ENCODE measurements around the gene ZNF514. TPM values are rescaled to one million over a fixed set of nuclear protein-coding genes. Genes with fewer than 3 reads are reported as not detected.

The ZNF514 gene
- total and polyA plus RNA-seq, 2 donors (not counting 1 experiment from before 2014, with no cell fraction given) = 15.5 to 37.0 TPM

DNA sequence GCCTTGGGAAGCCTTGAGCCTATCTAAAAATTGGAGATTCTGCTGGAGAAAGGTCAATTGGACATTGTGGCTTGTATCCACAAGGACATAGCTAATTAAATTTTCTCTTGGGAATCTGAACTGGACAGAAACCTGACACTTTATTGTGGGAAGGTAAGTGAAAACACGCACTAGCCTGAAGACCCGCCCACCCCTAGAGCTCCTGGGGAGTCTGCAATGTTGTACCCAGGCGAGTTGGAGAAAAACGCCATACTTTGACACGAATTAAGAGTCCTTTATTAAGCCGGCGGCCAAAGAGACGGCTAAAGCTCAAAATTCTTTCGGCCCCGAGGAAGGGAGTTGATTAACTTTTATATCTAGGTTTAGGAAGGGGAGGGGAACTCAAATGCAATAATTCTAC lies 46.4 kb upstream of the ZNF514 start:
- H3K9me3 Mint-ChIP-seq (ENCODE audit: insufficient read depth) = peaks cover 6% of the 10 kb centered on the region
- 100% methylated on average over 2 of the region's 10 CpGs for WGBS (ENCODE audit: insufficient coverage)
- peaks cover 10 to 16% of the 10 kb centered on the region in 2 donors for H3K4me1 ChIP-seq (ENCODE audit: control insufficient read depth in 2 of 2, insufficient read depth in 2 of 2, low read length in 2 of 2)
- H3K79me2 ChIP-seq (ENCODE audit: control insufficient read depth, insufficient read depth, low read length) = peaks cover 14% of the 10 kb centered on the region
- no peak overlapping the region for H3K27ac Mint-ChIP-seq
- no peak overlapping the region for H3K27ac ChIP-seq (ENCODE audit: low read length in 2 of 2)
- no peaks in the 10 kb centered on the region for H4K20me1 ChIP-seq (ENCODE audit: control insufficient read depth, insufficient read depth, low read length, poor library complexity, severe bottlenecking)
- no peak overlapping the region for H3K4me3 ChIP-seq (ENCODE audit: control extremely low read depth in 1 of 5, extremely low read depth in 1 of 5, insufficient read depth in 1 of 5, low read depth in 2 of 5, low read length in 4 of 5)
- H3K9ac ChIP-seq (ENCODE audit: low read length) = no peak overlapping the region
- peaks cover 0 to 4% (median 0%) of the 10 kb centered on the region in 3 donors for H3K9me3 ChIP-seq (ENCODE audit: control extremely low read depth in 1 of 3, control insufficient read depth in 2 of 3, insufficient read depth in 1 of 3, low read length in 2 of 3)
- ChIA-PET CTCF (no interaction called here), POLR2A (no interaction called here)
- H3K27me3 Mint-ChIP-seq = no peaks in the 10 kb centered on the region
- peaks cover 0 to 10% of the 10 kb centered on the region in 2 experiments for H3K36me3 ChIP-seq (replicated peaks in 1 of 2; ENCODE audit: control extremely low read depth in 1 of 2, control insufficient read depth in 1 of 2, extremely low read depth in 1 of 2, insufficient read depth in 2 of 2, low read length in 1 of 2)
- peak overlapping the region; percentile 89 for H3K4me2 ChIP-seq (replicated peaks; ENCODE audit: low read depth, low read length, poor library complexity, severe bottlenecking)
- intact Hi-C loops (cut with micrococcal nuclease) = loop anchor here (2.0 kb wide), 2 partner anchors 13 to 129 kb away; no protein-coding TSS in a partner anchor
- H3K4me1 Mint-ChIP-seq = peaks cover 16% of the 10 kb centered on the region
- peak overlapping the region; percentile 97 for H2AFZ ChIP-seq (ENCODE audit: insufficient read depth, low read depth, low read length, poor library complexity, severe bottlenecking)
- TF ChIP-seq EZH2 (IDR thresholded peaks at IDR 0.05; ENCODE audit: borderline replicate concordance, insufficient read depth, low read depth, low read length, poor library complexity, severe bottlenecking) = no peak
- TF ChIP-seq, protein P1, sequence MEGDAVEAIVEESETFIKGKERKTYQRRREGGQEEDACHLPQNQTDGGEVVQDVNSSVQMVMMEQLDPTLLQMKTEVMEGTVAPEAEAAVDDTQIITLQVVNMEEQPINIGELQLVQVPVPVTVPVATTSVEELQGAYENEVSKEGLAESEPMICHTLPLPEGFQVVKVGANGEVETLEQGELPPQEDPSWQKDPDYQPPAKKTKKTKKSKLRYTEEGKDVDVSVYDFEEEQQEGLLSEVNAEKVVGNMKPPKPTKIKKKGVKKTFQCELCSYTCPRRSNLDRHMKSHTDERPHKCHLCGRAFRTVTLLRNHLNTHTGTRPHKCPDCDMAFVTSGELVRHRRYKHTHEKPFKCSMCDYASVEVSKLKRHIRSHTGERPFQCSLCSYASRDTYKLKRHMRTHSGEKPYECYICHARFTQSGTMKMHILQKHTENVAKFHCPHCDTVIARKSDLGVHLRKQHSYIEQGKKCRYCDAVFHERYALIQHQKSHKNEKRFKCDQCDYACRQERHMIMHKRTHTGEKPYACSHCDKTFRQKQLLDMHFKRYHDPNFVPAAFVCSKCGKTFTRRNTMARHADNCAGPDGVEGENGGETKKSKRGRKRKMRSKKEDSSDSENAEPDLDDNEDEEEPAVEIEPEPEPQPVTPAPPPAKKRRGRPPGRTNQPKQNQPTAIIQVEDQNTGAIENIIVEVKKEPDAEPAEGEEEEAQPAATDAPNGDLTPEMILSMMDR (IDR thresholded peaks at IDR 0.05) = no peak
- H3K27me3 ChIP-seq (replicated peaks in 1 of 4; ENCODE audit: control extremely low read depth in 1 of 4, control insufficient read depth in 3 of 4, insufficient read depth in 4 of 4, low read length in 3 of 4) = no peaks in the 10 kb centered on the region
- ATAC-seq (ENCODE audit: low read depth) (no peak), DNase-seq (no peak)
- peak overlapping the region; percentile 96 for H3K4me3 Mint-ChIP-seq

DNA sequence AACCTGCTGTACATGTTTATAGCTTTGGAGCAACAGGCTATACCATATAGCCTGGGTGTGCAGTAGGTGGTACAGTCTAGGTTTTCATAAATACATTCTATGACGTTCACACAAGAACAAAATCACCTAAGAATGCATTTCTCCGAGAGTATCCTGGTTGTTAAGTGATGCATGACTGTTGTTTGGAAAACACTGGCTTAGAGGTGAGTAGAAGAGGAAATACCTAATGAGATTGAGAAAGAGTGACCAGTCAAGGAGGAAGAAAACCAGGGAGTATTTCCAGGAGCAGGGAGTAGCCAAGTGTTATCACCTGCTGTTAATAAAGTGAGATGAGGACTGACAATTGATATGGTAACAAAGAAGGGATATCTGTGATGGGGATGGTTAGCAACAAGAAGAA lies 44.7 kb upstream of the ZNF514 start:
- Mint-ChIP-seq H3K4me3 (no peak overlapping the region), H3K27me3 (peaks cover under 1% of the 10 kb centered on the region), H3K4me1 (peaks cover 16% of the 10 kb centered on the region), H3K27ac (no peak overlapping the region), H3K9me3 (ENCODE audit: insufficient read depth) (no peaks in the 10 kb centered on the region)
- peaks cover 0 to 5% (median under 1%) of the 10 kb centered on the region in 4 experiments for H3K27me3 ChIP-seq (replicated peaks in 1 of 4; ENCODE audit: control extremely low read depth in 1 of 4, control insufficient read depth in 3 of 4, insufficient read depth in 4 of 4, low read length in 3 of 4)
- H3K27ac ChIP-seq (ENCODE audit: low read length in 2 of 2) = no peak overlapping the region
- no peaks in the 10 kb centered on the region for H4K20me1 ChIP-seq (ENCODE audit: control insufficient read depth, insufficient read depth, low read length, poor library complexity, severe bottlenecking)
- H3K4me1 ChIP-seq (ENCODE audit: control insufficient read depth in 2 of 2, insufficient read depth in 2 of 2, low read length in 2 of 2) = peaks cover 10 to 16% of the 10 kb centered on the region in 2 donors
- peaks cover 14% of the 10 kb centered on the region for H3K79me2 ChIP-seq (ENCODE audit: control insufficient read depth, insufficient read depth, low read length)
- intact Hi-C loops (cut with micrococcal nuclease) = no loop called here
- ATAC-seq (ENCODE audit: low read depth) (no peak), DNase-seq (no peak)
- no peak overlapping the region for H3K4me3 ChIP-seq (ENCODE audit: control extremely low read depth in 1 of 5, extremely low read depth in 1 of 5, insufficient read depth in 1 of 5, low read depth in 2 of 5, low read length in 4 of 5)
- peaks cover 0 to 4% of the 10 kb centered on the region in 2 experiments for H3K36me3 ChIP-seq (replicated peaks in 1 of 2; ENCODE audit: control extremely low read depth in 1 of 2, control insufficient read depth in 1 of 2, extremely low read depth in 1 of 2, insufficient read depth in 2 of 2, low read length in 1 of 2)
- ChIA-PET CTCF (no interaction called here), POLR2A (no interaction called here)
- no peak overlapping the region for H3K4me2 ChIP-seq (replicated peaks; ENCODE audit: low read depth, low read length, poor library complexity, severe bottlenecking)
- no peaks in the 10 kb centered on the region for H3K9me3 ChIP-seq (ENCODE audit: control extremely low read depth in 1 of 3, control insufficient read depth in 2 of 3, insufficient read depth in 1 of 3, low read length in 2 of 3)
- TF ChIP-seq, protein P1 (IDR thresholded peaks at IDR 0.05) = no peak
- no peak for TF ChIP-seq EZH2 (IDR thresholded peaks at IDR 0.05; ENCODE audit: borderline replicate concordance, insufficient read depth, low read depth, low read length, poor library complexity, severe bottlenecking)
- no CpG with 5 or more reads among the region's 2 CpGs for WGBS (ENCODE audit: insufficient coverage)
- no peak overlapping the region for H3K9ac ChIP-seq (ENCODE audit: low read length)
- H2AFZ ChIP-seq (ENCODE audit: insufficient read depth, low read depth, low read length, poor library complexity, severe bottlenecking) = no peak overlapping the region
